Activated T-helper 1 cell treated with anti-CD3 and anti-CD28 coated beads, Interleukin-12 subunit alpha, Interleukin-12 subunit beta, Interleukin-2, Interleukin-4 antibody, amounts not matched to agents 30 ng/mL and 10 ng/mL and 1 ng/mL, durations not matched to agents 14 hours and 24 hours and 36 hours (primary cell): ENCODE measurements around the gene PTPN5. TPM values are rescaled to one million over a fixed set of nuclear protein-coding genes. Genes with fewer than 3 reads are reported as not detected.
"Not testable (repeated sequence)": the region's sequence is repeated elsewhere in the genome, so short reads cannot be mapped to it uniquely, and the experiment has no call there.

ENCODE experiments used
- DNase-seq: peaks from one replicate; pipeline ENCODE4 v3.0.0; 2021; ENCODE audit warnings: low spot score
- H3K27ac Mint-ChIP-seq: one replicate; pipeline ENCODE4 v1.8.0; 2021; ENCODE audit warnings: mild to moderate bottlenecking, mixed read lengths
- H3K27me3 Mint-ChIP-seq: one replicate; pipeline ENCODE4 v1.8.0; 2022; ENCODE audit warnings: mild to moderate bottlenecking, moderate library complexity, mixed read lengths; ENCODE audit not compliant: insufficient read depth
- H3K36me3 Mint-ChIP-seq: one replicate; pipeline ENCODE4 v1.8.0; 2021; ENCODE audit warnings: low read depth, mixed read lengths
- H3K4me1 Mint-ChIP-seq: one replicate; pipeline ENCODE4 v1.8.0; 2021; ENCODE audit warnings: low read depth, mixed read lengths
- H3K4me3 Mint-ChIP-seq: one replicate; pipeline ENCODE4 v1.8.0; 2021; ENCODE audit warnings: mild to moderate bottlenecking, moderate library complexity, mixed read lengths
- H3K9me3 Mint-ChIP-seq: one replicate; pipeline ENCODE4 v1.8.0; 2021; ENCODE audit warnings: mixed read lengths
- intact Hi-C: fragments of 100-400 bp; cut with micrococcal nuclease; formaldehyde crosslinking; loops from one replicate; pipeline ENCODE4 v1.15.1; 2024
- total RNA-seq: library from RNA; stranded (reverse); gene quantifications from 2 replicates; pipeline ENCODE4 v1.2.3, GENCODE V29; 2022

Gene PTPN5
- not detected in 2 replicates for total RNA-seq

GRCh38 chr11:18791207-18791968 lies at the start of gene PTPN5:
Gene PTPN5, minus strand, starts transcription at chr11:18791798. Its CDS starts 19,840 bp downstream, at chr11:18771958.
- H3K4me3 Mint-ChIP-seq: no peak within 1 kb of the TSS
- H3K36me3 Mint-ChIP-seq: no peaks in the 10 kb centered on the region
- no peak within 1 kb of the TSS for H3K27ac Mint-ChIP-seq
- peaks cover 70% of the 10 kb centered on the region for H3K27me3 Mint-ChIP-seq
- DNase-seq: no peak
- intact Hi-C loops: no loop called here
- no peaks in the 10 kb centered on the region for H3K4me1 Mint-ChIP-seq
- H3K9me3 Mint-ChIP-seq: no peaks in the 10 kb centered on the region

GRCh38 chr11:18836417-18836816 lies 44.8 kb upstream of the PTPN5 start:
- intact Hi-C loops: no loop called here
- Mint-ChIP-seq H3K4me3 (no peak overlapping the region), H3K27me3 (peaks cover 8% of the 10 kb centered on the region), H3K9me3 (peaks cover 17% of the 10 kb centered on the region), H3K4me1 (no peaks in the 10 kb centered on the region), H3K27ac (no peak overlapping the region), H3K36me3 (peaks cover 2% of the 10 kb centered on the region)
- no peak for DNase-seq

GRCh38 chr11:18834754-18835466 lies 43.3 kb upstream of the PTPN5 start:
- Mint-ChIP-seq H3K27ac (no peak overlapping the region), H3K36me3 (peaks cover 2% of the 10 kb centered on the region), H3K9me3 (peaks cover 5% of the 10 kb centered on the region), H3K4me3 (no peak overlapping the region), H3K27me3 (peaks cover 18% of the 10 kb centered on the region), H3K4me1 (no peaks in the 10 kb centered on the region)
- intact Hi-C loops: no loop called here
- DNase-seq: no peak

- not testable (repeated sequence) for H3K4me1 Mint-ChIP-seq, H3K27ac Mint-ChIP-seq
Measured at GRCh38 chr11:18820160-18820559, 28.6 kb upstream of the PTPN5 start.

GRCh38 chr11:18804199-18804999 lies 12.8 kb upstream of the PTPN5 start:
- no peaks in the 10 kb centered on the region for H3K9me3 Mint-ChIP-seq
- H3K27ac Mint-ChIP-seq: no peak overlapping the region
- peaks cover 16% of the 10 kb centered on the region for H3K27me3 Mint-ChIP-seq
- H3K4me3 Mint-ChIP-seq: no peak overlapping the region
- no peaks in the 10 kb centered on the region for H3K36me3 Mint-ChIP-seq
- intact Hi-C loops: no loop called here
- DNase-seq: no peak
- H3K4me1 Mint-ChIP-seq: no peaks in the 10 kb centered on the region

More at GRCh38 chr11:18820160-18820559, 28.6 kb upstream of the PTPN5 start:
- H3K4me3 Mint-ChIP-seq, H3K27me3 Mint-ChIP-seq, H3K36me3 Mint-ChIP-seq, intact Hi-C loops, DNase-seq, H3K9me3 Mint-ChIP-seq: not testable (repeated sequence)

GRCh38 chr11:18802381-18803257 lies 11.0 kb upstream of the PTPN5 start:
- Mint-ChIP-seq H3K36me3 (no peaks in the 10 kb centered on the region), H3K27ac (no peak overlapping the region)
- intact Hi-C loops: loop anchor here (1.0 kb wide), 2 partner anchors 27 to 687 kb away; no protein-coding TSS in a partner anchor

GRCh38 chr11:18798799-18799469 lies 7.3 kb upstream of the PTPN5 start:
- intact Hi-C loops: no loop called here
- no peak overlapping the region for H3K27ac Mint-ChIP-seq
- no peaks in the 10 kb centered on the region for H3K36me3 Mint-ChIP-seq
- H3K4me3 Mint-ChIP-seq: no peak overlapping the region
- DNase-seq: no peak
- H3K27me3 Mint-ChIP-seq: peaks cover 26% of the 10 kb centered on the region
- no peaks in the 10 kb centered on the region for H3K9me3 Mint-ChIP-seq
- no peaks in the 10 kb centered on the region for H3K4me1 Mint-ChIP-seq

More at GRCh38 chr11:18802381-18803257, 11.0 kb upstream of the PTPN5 start:
- H3K4me3 Mint-ChIP-seq: no peak overlapping the region
- H3K9me3 Mint-ChIP-seq: no peaks in the 10 kb centered on the region
- DNase-seq: peak; percentile 19
- no peaks in the 10 kb centered on the region for H3K4me1 Mint-ChIP-seq
- H3K27me3 Mint-ChIP-seq: peaks cover 20% of the 10 kb centered on the region

GRCh38 chr11:18794956-18795355 lies 3.4 kb upstream of the PTPN5 start:
- Mint-ChIP-seq H3K27ac (no peak overlapping the region), H3K9me3 (no peaks in the 10 kb centered on the region), H3K27me3 (peaks cover 46% of the 10 kb centered on the region), H3K36me3 (no peaks in the 10 kb centered on the region), H3K4me3 (no peak overlapping the region), H3K4me1 (no peaks in the 10 kb centered on the region)
- no peak for DNase-seq
- intact Hi-C loops: no loop called here

GRCh38 chr11:18792827-18793226 lies 1.2 kb upstream of the PTPN5 start:
- H3K27me3 Mint-ChIP-seq: peaks cover 61% of the 10 kb centered on the region
- H3K4me1 Mint-ChIP-seq: no peaks in the 10 kb centered on the region
- H3K27ac Mint-ChIP-seq: no peak overlapping the region
- no peaks in the 10 kb centered on the region for H3K9me3 Mint-ChIP-seq
- H3K36me3 Mint-ChIP-seq: no peaks in the 10 kb centered on the region
- intact Hi-C loops: no loop called here
- H3K4me3 Mint-ChIP-seq: no peak overlapping the region
- no peak for DNase-seq

GRCh38 chr11:18791969-18792628 lies 501 bp upstream of the PTPN5 start:
- peaks cover 66% of the 10 kb centered on the region for H3K27me3 Mint-ChIP-seq
- H3K36me3 Mint-ChIP-seq: no peaks in the 10 kb centered on the region
- intact Hi-C loops: no loop called here
- H3K4me3 Mint-ChIP-seq: no peak overlapping the region
- no peak for DNase-seq
- no peaks in the 10 kb centered on the region for H3K9me3 Mint-ChIP-seq
- no peaks in the 10 kb centered on the region for H3K4me1 Mint-ChIP-seq
- no peak overlapping the region for H3K27ac Mint-ChIP-seq

- no peaks in the 10 kb centered on the region for H3K4me1 Mint-ChIP-seq
- H3K27me3 Mint-ChIP-seq: peaks cover 70% of the 10 kb centered on the region
- H3K4me3 Mint-ChIP-seq: no peak overlapping the region
- no peak for DNase-seq
- H3K27ac Mint-ChIP-seq: no peak overlapping the region
- H3K36me3 Mint-ChIP-seq: no peaks in the 10 kb centered on the region
- intact Hi-C loops: no loop called here
- H3K9me3 Mint-ChIP-seq: no peaks in the 10 kb centered on the region
Measured at GRCh38 chr11:18790883-18791206, 753 bp downstream of the PTPN5 start.
